HG03103 (cell line): ENCODE measurements around the gene BST1.
"Not testable (repeated sequence)": the region's sequence is repeated elsewhere in the genome, so short reads cannot be mapped to it uniquely, and the experiment has no call there.

ENCODE experiments used
- ATAC-seq: cut with Tn5 transposase; IDR thresholded peaks from one replicate; pipeline ENCODE4 v1.9.1; 2021; ENCODE audit warnings: low read depth; ENCODE audit not compliant: unreplicated experiment

BST1 gene

GRCh38 chr4:15706646-15707362 is 3.9 kb downstream of the BST1 start:
- ATAC-seq = no peak

- no peak for ATAC-seq
These were observed 4.5 kb downstream of the BST1 start for GRCh38 chr4:15707363-15707715.

GRCh38 chr4:15711762-15712161 is 8.9 kb downstream of the BST1 start:
- ATAC-seq = no peak

GRCh38 chr4:15712214-15712613 is 9.3 kb downstream of the BST1 start:
- ATAC-seq = no peak

- ATAC-seq = no peak
These were observed 11.3 kb downstream of the BST1 start for GRCh38 chr4:15714141-15714540.

- ATAC-seq = no peak
These were observed 12.0 kb downstream of the BST1 start for GRCh38 chr4:15714646-15715435.

- no peak for ATAC-seq
These were observed 13.2 kb downstream of the BST1 start for GRCh38 chr4:15716115-15716514.

GRCh38 chr4:15717086-15717485 is 14.2 kb downstream of the BST1 start:
- no peak for ATAC-seq

GRCh38 chr4:15717657-15718416 is 15.0 kb downstream of the BST1 start:
- no peak for ATAC-seq

- ATAC-seq = no peak
These were observed 15.6 kb downstream of the BST1 start for GRCh38 chr4:15718465-15718864.

GRCh38 chr4:15718959-15719358 is 16.1 kb downstream of the BST1 start:
- ATAC-seq = no peak

GRCh38 chr4:15719506-15719905 is 16.6 kb downstream of the BST1 start:
- ATAC-seq = no peak

GRCh38 chr4:15720851-15721250 is 18.0 kb downstream of the BST1 start:
- no peak for ATAC-seq

- no peak for ATAC-seq
These were observed 22.7 kb downstream of the BST1 start for GRCh38 chr4:15725608-15726007.

- ATAC-seq = no peak
These were observed 27.2 kb downstream of the BST1 start for GRCh38 chr4:15729910-15730533.

GRCh38 chr4:15733061-15733460 is 30.2 kb downstream of the BST1 start:
- not testable (repeated sequence) for ATAC-seq

GRCh38 chr4:15735536-15735935 is 32.7 kb downstream of the BST1 start:
- ATAC-seq = no peak

GRCh38 chr4:15736514-15737050 is 33.7 kb downstream of the BST1 start:
- no peak for ATAC-seq

GRCh38 chr4:15737255-15737654 is 34.4 kb downstream of the BST1 start:
- ATAC-seq = no peak

GRCh38 chr4:15738877-15739276 is 36.0 kb downstream of the BST1 start:
- ATAC-seq = no peak
